ENCODE data around the gene SGCA.

The SGCA gene

GRCh38 chr17:50167371-50167770, 1.6 kb downstream of the SGCA start:
- DNase-seq = no peak

GRCh38 chr17:50168319-50168718, 2.5 kb downstream of the SGCA start:
- no peak for DNase-seq

GRCh38 chr17:50169121-50169764, 3.4 kb downstream of the SGCA start:
- DNase-seq = peak; percentile 66

DNA sequence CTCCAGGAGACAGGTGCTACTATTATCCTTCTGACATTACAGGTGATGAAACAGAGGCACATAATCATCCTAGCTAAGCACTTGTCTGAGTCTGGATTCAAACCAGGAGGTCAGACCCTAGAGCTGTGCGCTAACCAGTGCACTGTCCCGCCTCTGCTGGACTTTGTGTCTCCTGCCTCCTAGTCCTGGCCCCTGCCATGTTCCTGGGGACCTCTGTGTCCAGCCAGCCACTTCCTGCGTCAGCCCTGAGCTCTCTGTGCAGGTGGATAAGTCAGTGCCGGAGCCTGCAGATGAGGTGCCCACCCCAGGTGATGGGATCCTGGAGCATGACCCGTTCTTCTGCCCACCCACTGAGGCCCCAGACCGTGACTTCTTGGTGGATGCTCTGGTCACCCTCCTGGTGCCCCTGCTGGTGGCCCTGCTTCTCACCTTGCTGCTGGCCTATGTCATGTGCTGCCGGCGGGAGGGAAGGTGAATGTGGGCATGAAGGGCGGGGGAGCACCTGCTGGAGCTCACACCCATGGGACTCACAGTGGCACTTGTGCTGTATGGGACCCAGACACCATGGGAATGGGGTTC, 4.2 kb downstream of the SGCA start:
- DNase-seq = no peak

- DNase-seq = no peak
Observed at GRCh38 chr17:50170662-50171370, 5.0 kb downstream of the SGCA start.

DNA sequence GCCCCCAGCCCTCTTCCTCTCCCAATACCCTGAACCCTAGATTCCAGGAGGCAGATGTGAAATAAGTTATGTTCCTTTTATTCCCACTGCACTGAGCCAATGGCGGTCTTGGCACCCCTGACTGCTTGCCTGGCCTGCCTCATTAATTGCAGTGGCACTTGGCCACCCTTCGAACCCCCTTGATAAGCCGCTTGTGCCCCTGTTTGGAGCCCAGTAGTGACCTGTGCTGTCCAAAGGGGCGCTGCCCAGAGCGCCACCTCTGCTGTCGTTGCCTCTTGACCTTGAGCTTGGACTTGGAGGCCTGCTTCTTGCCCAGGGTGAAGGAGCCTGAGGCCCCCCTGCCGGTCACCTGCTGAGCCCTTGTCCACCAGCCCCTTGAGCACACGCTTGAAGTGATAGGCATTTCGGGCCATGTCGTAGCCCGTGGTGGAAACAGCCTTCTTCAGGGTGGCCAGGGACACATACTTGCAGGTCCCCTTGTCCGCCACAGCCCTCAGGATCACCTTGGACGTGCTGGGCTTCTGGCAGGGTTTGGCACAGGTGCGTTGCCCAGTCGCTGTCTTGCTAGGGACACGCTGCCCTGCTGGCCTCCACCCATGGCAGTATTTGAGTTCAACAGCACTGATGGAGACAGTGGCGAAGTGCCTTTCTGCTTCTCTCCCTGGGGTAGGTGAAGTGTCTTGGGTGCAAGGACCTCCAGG, 5.7 kb downstream of the SGCA start:
- DNase-seq = no peak

DNA sequence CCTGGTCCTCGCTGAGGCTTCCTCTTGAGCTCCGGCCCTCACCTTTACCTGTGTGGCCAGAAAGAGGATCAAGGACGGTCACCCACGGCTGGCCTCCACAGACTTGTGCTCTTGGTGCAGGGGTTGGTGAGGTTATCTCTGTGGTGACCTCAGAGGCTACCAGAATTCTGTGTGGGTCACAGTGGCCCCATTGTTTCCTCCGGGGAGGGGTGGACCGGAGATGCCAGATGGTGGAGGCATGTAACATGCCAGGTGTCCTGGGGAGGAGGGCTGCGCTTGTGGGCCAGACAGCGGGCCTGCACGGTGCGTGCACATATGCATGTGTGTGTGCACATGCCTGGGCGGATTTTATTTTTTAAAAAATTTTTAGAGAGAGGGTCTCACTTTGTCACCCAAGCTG, 6.3 kb downstream of the SGCA start:
- no peak for DNase-seq

- no peak for DNase-seq
Observed at GRCh38 chr17:50172936-50173334, 7.1 kb downstream of the SGCA start.

GRCh38 chr17:50173335-50173941, 7.6 kb downstream of the SGCA start:
- no peak for DNase-seq

DNA sequence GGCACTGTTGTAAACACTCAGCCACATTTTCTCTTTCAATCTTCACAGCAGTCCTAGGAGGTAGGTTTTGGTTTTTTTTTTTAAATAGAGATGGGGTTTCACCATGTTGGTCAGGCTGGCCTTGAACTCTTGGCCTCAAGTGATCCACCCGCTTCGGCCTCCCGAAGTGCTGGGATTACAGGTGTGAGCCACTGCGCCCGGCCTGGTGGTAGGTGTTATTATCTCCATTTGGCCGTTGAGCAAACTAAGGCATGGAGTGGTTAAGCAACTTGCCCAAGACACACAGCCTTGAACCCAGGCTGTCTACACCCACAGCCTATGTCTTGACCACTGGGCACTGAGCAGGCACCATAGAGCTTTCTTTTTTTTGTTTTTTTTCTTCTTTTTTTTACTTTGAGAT, 8.6 kb downstream of the SGCA start:
- no peak for DNase-seq

GRCh38 chr17:50175035-50175807, 9.4 kb downstream of the SGCA start:
- DNase-seq = no peak

DNA sequence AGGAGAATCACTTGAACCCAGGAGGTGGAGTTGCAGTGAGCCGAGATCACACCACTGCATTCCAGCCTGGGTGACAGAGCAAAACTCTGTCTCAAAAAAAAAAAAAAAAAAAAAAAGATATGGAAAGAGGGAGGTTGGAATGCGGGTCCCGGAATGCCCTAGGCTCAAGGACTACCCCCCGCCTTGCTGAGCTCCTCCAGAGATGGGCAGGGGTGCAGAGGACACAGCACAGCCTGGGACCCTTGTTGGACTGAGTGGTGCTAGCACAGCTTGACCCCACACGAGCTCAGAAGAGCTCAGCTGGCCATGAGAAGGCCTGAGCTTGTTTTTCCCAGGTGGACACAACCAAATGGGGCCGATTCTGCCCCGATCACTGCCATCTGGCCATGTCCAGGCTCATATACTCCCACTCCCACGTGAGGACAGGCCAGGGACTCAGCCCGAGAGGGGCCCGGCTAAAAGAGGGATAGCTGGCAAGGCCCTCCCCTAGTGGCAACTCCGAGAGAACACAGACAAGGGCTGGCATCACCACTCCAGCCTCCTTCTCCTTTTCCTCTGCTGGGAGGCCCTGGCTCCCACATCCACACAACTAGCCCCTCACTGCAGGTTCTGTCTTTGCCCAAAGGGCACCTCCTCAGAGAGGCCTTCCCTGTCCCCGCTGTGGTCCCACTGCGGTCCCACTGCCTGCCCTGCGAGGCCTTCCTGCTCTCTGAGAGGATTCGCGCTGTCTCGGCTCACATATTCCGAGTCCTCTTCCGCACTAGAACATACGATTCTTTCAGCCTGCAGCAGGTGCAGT, 11.0 kb downstream of the SGCA start:
- DNase-seq = no peak

- no peak for DNase-seq
Observed at GRCh38 chr17:50177476-50177875, 11.7 kb downstream of the SGCA start.

- peak; percentile 59 for DNase-seq
Observed at GRCh38 chr17:50177983-50178834, 12.4 kb downstream of the SGCA start.

DNA sequence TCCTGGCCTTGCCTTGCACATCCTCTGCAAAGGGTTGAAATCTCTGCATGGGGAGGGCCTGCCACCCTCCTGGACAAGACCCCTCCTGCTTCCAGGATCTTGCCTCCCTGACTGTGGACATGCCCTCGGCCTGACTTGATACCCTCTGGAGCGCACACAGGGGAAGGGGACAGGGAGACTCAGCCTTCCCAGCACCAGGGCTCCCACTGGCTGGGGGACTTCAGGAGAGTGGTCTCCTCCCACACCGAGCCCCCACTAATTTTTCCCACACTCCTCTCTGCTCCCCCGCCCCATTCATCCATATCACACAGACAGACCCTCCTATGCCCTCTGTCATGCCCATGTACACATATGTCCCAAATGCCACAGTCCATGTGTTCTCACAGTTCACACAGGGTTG, 14.3 kb downstream of the SGCA start:
- DNase-seq = no peak

GRCh38 chr17:50180620-50181019, 14.8 kb downstream of the SGCA start:
- no peak for DNase-seq

DNA sequence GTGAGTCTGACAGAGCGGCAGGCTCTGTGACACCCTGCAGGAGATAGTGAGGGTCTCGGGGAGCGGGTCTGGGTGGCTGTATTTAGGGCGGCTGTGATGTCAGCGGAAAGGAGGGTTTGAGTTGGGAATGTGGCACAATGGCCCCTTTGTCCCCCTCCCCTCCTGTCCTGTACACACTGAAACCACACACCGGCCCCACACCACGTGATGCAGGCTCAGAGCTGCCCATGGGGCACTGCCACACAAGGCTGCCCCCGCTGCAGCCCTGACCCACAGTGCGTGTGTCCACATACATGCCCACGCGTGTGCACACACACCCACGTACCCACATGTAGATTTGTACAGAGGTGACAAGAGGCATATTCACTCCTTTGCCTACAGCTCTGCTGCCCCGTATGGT, 15.3 kb downstream of the SGCA start:
- DNase-seq = no peak

DNA sequence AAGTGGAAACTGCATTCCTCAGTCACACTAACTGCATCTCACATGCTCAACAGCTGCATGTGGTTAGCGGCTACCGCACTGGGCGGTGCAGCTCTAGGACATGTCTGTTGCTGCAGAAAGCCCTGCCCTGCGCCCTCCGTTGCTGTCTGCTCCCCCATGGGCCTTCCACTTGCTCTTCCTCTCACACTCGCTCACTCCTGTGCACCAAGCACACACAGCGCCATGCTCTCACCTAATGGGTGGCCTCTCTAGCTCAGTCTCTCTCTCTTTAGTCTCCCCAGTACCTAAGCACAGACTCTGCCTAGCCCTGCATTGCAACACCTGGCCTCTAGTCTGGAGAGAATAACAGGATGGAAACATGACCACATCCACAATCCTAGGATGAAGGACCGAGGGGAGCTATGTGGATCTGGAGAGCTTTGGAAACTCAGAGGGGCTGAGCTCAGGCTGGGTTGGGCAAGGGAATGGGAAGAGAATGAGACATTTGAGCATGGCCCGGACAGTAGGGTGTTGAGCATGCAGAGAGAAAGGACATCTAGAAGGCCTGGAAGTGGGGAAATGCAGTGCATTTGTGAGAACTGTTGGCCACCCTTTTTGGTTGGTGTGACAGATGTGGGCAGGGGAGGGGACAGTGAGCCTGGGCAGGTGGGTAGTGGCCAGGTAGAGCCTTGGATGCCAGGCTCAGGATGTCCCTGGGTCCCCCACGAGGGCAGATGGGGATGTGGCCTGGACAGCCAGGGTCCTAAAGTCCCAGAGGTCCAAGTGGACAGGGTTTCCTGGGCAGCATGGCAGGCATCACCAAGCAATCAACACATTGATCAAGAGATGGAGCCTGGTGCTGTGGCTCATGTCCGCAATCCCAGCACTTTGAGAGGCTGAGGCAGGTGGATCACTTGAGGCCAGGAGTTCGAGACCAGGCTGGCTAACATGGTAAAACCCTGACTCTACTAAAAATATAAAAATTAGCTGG, 16.1 kb downstream of the SGCA start:
- no peak for DNase-seq

- no peak for DNase-seq
Observed at GRCh38 chr17:50182783-50183420, 17.1 kb downstream of the SGCA start.
